ENCODE data around the gene SLC41A1.

Gene SLC41A1

GRCh38 chr1:205751036-205751651 lies 61.9 kb downstream of the SLC41A1 start:
- no peak for DNase-seq (ENCODE audit: low read depth)

GRCh38 chr1:205750138-205751035 lies 62.6 kb downstream of the SLC41A1 start, which contains the start of gene NUCKS1:
Gene NUCKS1 (minus strand): TSS chr1:205750182. CDS start chr1:205749973, 209 bp downstream.
- DNase-seq (ENCODE audit: low read depth), result peak; percentile 92

GRCh38 chr1:205749234-205750137 lies 63.5 kb downstream of the SLC41A1 start:
- peak; percentile 79 for DNase-seq (ENCODE audit: low read depth)

GRCh38 chr1:205748403-205749233 lies 64.4 kb downstream of the SLC41A1 start:
- peak; percentile 49 for DNase-seq (ENCODE audit: low read depth)

GRCh38 chr1:205746757-205747412 lies 66.1 kb downstream of the SLC41A1 start:
- DNase-seq (ENCODE audit: low read depth), result no peak

GRCh38 chr1:205744403-205744802 lies 68.6 kb downstream of the SLC41A1 start:
- DNase-seq (ENCODE audit: low read depth), result no peak

- DNase-seq (ENCODE audit: low read depth), result no peak
Observed at GRCh38 chr1:205743977-205744376, 69.0 kb downstream of the SLC41A1 start.

- no peak for DNase-seq (ENCODE audit: low read depth)
Observed at GRCh38 chr1:205741681-205742080, 71.3 kb downstream of the SLC41A1 start.

- DNase-seq (ENCODE audit: low read depth), result no peak
Observed at GRCh38 chr1:205739348-205740160, 73.4 kb downstream of the SLC41A1 start.
